H1 (cell line): ENCODE measurements around the gene LANCL2. TPM values are rescaled to one million over a fixed set of nuclear protein-coding genes. Genes with fewer than 3 reads are reported as not detected.

Experiments used
- BACH1 ChIP-seq: IDR thresholded peaks from 2 replicates; pipeline ENCODE4 v1.6.1; 2012; ENCODE audit warnings: low read length, improper control_type of control experiment
- CEBPB ChIP-seq: IDR thresholded peaks from 2 replicates; pipeline ENCODE4 v1.6.1; 2012; ENCODE audit warnings: low read depth, low read length
- GABPA ChIP-seq: IDR thresholded peaks from 2 replicates; pipeline ENCODE4 v1.6.1; 2011; ENCODE audit warnings: mild to moderate bottlenecking, low read length, moderate library complexity, borderline replicate concordance; ENCODE audit not compliant: insufficient read depth
- HDAC2 ChIP-seq, 2 experiments: fragments of 300-600 bp in 1 of 2; sonication (generic) in 1 of 2; IDR thresholded peaks; 2 replicates each; pipeline ENCODE4 v1.6.1; 2011 to 2012; ENCODE audit warnings: low read depth in 2 of 2, low read length in 2 of 2, mild to moderate bottlenecking in 2 of 2, moderate library complexity in 2 of 2, borderline replicate concordance in 1 of 2, inconsistent platforms in 1 of 2
- polyA plus RNA-seq, 7 experiments: library from polyadenylated mRNA; depleted of rRNA in 3 of 7; stranded (reverse) in 5 of 7; unstranded in 2 of 7; fragments of >200 nt in 5 of 7; fragments of 200-250 nt in 2 of 7; gene quantifications; 1 replicate in 5 of 7; 2 replicates in 1 of 7; 4 replicates in 1 of 7; pipeline versions ENCODE4 v1.2.1 to v1.2.3, GENCODE V29; 2011 to 2013; ENCODE audit warnings: missing spikeins in 2 of 7, mixed read lengths in 2 of 7
- total RNA-seq: library from RNA; stranded (reverse); fragmentation: NEBNext Ultra II Directional; extraction: Animal tissue kit (Norgen Biotek cat#: 25700); gene quantifications from 2 replicates; pipeline ENCODE4 v1.2.1, GENCODE V29; 2021

The LANCL2 gene
- total and polyA plus RNA-seq, 2 of the 8 experiments (the other 6 are each of a cell fraction or from before 2014, with no cell fraction given): 9.2 to 9.5 TPM

- no peak for TF ChIP-seq HDAC2 (IDR thresholded peaks at IDR 0.05; ENCODE audit: borderline replicate concordance in 1 of 2, low read depth in 2 of 2, low read length in 2 of 2)
- TF ChIP-seq GABPA: no peak
- no peak for TF ChIP-seq BACH1
- no peak for TF ChIP-seq CEBPB
- TF ChIP-seq, all 59 proteins: peak for 0
Measured at GRCh38 chr7:55325371-55325792, 39.8 kb upstream of the LANCL2 start (continued).
